Mammary epithelial cell (primary cell): ENCODE data around the gene VASH2.

Experiments used
- EZH2 ChIP-seq: IDR thresholded peaks from 2 replicates; pipeline ENCODE4 v1.6.1; 2012; ENCODE audit warnings: low read length, inconsistent platforms, borderline replicate concordance
- TF ChIP-seq, protein P1 (sequence below), 2 donors: IDR thresholded peaks in 1 of 2; conservative IDR thresholded peaks in 1 of 2; 2 replicates each; pipeline ENCODE4 v1.5.1; 2011 to 2012; ENCODE audit warnings: inconsistent platforms in 2 of 2, low read length in 2 of 2, mild to moderate bottlenecking in 2 of 2, control low read depth in 1 of 2, low read depth in 1 of 2; ENCODE audit not compliant: insufficient read depth in 1 of 2; ENCODE audit errors: extremely low read depth in 1 of 2

- no peak for TF ChIP-seq EZH2
- TF ChIP-seq, protein P1, sequence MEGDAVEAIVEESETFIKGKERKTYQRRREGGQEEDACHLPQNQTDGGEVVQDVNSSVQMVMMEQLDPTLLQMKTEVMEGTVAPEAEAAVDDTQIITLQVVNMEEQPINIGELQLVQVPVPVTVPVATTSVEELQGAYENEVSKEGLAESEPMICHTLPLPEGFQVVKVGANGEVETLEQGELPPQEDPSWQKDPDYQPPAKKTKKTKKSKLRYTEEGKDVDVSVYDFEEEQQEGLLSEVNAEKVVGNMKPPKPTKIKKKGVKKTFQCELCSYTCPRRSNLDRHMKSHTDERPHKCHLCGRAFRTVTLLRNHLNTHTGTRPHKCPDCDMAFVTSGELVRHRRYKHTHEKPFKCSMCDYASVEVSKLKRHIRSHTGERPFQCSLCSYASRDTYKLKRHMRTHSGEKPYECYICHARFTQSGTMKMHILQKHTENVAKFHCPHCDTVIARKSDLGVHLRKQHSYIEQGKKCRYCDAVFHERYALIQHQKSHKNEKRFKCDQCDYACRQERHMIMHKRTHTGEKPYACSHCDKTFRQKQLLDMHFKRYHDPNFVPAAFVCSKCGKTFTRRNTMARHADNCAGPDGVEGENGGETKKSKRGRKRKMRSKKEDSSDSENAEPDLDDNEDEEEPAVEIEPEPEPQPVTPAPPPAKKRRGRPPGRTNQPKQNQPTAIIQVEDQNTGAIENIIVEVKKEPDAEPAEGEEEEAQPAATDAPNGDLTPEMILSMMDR (conservative IDR thresholded peaks at IDR 0.05 in 1 of 2, IDR thresholded peaks at IDR 0.05 in 1 of 2; ENCODE audit: extremely low read depth in 1 of 2, insufficient read depth in 1 of 2, low read depth in 1 of 2, low read length in 2 of 2): no peak
Measured at GRCh38 chr1:213020016-213020415, 69.7 kb downstream of the VASH2 start.
